G401 (cell line): ENCODE measurements around the gene EDNRB. TPM values are rescaled to one million over a fixed set of nuclear protein-coding genes. Genes with fewer than 3 reads are reported as not detected.

Experiments used
- DNase-seq: peaks from one replicate; pipeline ENCODE4 v3.0.0-alpha.2; 2015; ENCODE audit warnings: low spot score
- in situ Hi-C: cut with HindIII; loops from 2 replicates; pipeline ENCODE4 v1.10.0; 2016; ENCODE audit warnings: low sequenced_read_pairs, mixed read lengths
- total RNA-seq: library from RNA; depleted of rRNA; stranded (reverse); fragments of >200 nt; shearing (Covaris generic); gene quantifications from 2 replicates; pipeline ENCODE4 v1.2.3, GENCODE V29; 2014

Gene EDNRB
- total RNA-seq, 1 experiment from 2014 or later, result not detected

- in situ Hi-C loops, result no loop called here
Measured at GRCh38 chr13:77902319-77902963, 16.2 kb downstream of the EDNRB start.

GRCh38 chr13:77898097-77898496, 20.5 kb downstream of the EDNRB start:
- in situ Hi-C loops, result no loop called here
- DNase-seq, result no peak

More at GRCh38 chr13:77902319-77902963, 16.2 kb downstream of the EDNRB start:
- DNase-seq, result no peak

GRCh38 chr13:77896977-77897376, 21.7 kb downstream of the EDNRB start:
- DNase-seq, result no peak
- in situ Hi-C loops, result no loop called here

- DNase-seq, result no peak
- in situ Hi-C loops, result no loop called here
Measured at GRCh38 chr13:77896536-77896935, 22.1 kb downstream of the EDNRB start.

- no peak for DNase-seq
- in situ Hi-C loops, result no loop called here
Measured at GRCh38 chr13:77894743-77895142, 23.9 kb downstream of the EDNRB start.

- in situ Hi-C loops, result no loop called here
Measured at GRCh38 chr13:77893066-77893465, 25.6 kb downstream of the EDNRB start.

GRCh38 chr13:77892491-77892890, 26.1 kb downstream of the EDNRB start:
- in situ Hi-C loops, result no loop called here
- DNase-seq, result no peak

More at GRCh38 chr13:77893066-77893465, 25.6 kb downstream of the EDNRB start:
- DNase-seq, result no peak

GRCh38 chr13:77891486-77891885, 27.1 kb downstream of the EDNRB start:
- DNase-seq, result no peak
- in situ Hi-C loops, result no loop called here

- in situ Hi-C loops, result no loop called here
- no peak for DNase-seq
Measured at GRCh38 chr13:77891041-77891440, 27.6 kb downstream of the EDNRB start.

GRCh38 chr13:77883328-77883727, 35.3 kb downstream of the EDNRB start:
- in situ Hi-C loops, result no loop called here
- DNase-seq, result no peak

GRCh38 chr13:77878190-77878589, 40.4 kb downstream of the EDNRB start:
- no peak for DNase-seq
- in situ Hi-C loops, result no loop called here

- DNase-seq, result no peak
- in situ Hi-C loops, result no loop called here
Measured at GRCh38 chr13:77876176-77876575, 42.5 kb downstream of the EDNRB start.

- DNase-seq, result no peak
- in situ Hi-C loops, result no loop called here
Measured at GRCh38 chr13:77874406-77874805, 44.2 kb downstream of the EDNRB start.

GRCh38 chr13:77872995-77873394, 45.6 kb downstream of the EDNRB start:
- in situ Hi-C loops, result no loop called here
- DNase-seq, result no peak

GRCh38 chr13:77871596-77871995, 47.0 kb downstream of the EDNRB start:
- DNase-seq, result no peak
- in situ Hi-C loops, result no loop called here

GRCh38 chr13:77868717-77869116, 49.9 kb downstream of the EDNRB start:
- DNase-seq, result no peak
- in situ Hi-C loops, result no loop called here

- in situ Hi-C loops, result no loop called here
- DNase-seq, result no peak
Measured at GRCh38 chr13:77866971-77867370, 51.7 kb downstream of the EDNRB start.

GRCh38 chr13:77865622-77866021, 53.0 kb downstream of the EDNRB start:
- in situ Hi-C loops, result no loop called here

GRCh38 chr13:77863144-77863543, 55.5 kb downstream of the EDNRB start:
- DNase-seq, result no peak
- in situ Hi-C loops, result no loop called here

More at GRCh38 chr13:77865622-77866021, 53.0 kb downstream of the EDNRB start:
- DNase-seq, result no peak

GRCh38 chr13:77861741-77862140, 56.9 kb downstream of the EDNRB start:
- in situ Hi-C loops, result no loop called here
- DNase-seq, result no peak

- in situ Hi-C loops, result no loop called here
- DNase-seq, result no peak
Measured at GRCh38 chr13:77860507-77860981, 58.1 kb downstream of the EDNRB start.
